Skeletal muscle satellite cell (primary cell): Measurements from ENCODE around the gene NPHP4.

Experiments used
- H3K27me3 ChIP-seq: 2 replicates; pipeline ENCODE4 v1.7.0; 2013; ENCODE audit warnings: low read length; ENCODE audit not compliant: control insufficient read depth, insufficient read depth
- H3K36me3 ChIP-seq: 2 replicates; pipeline ENCODE4 v1.7.0; 2013; ENCODE audit warnings: mild to moderate bottlenecking, control low read depth, low read length; ENCODE audit not compliant: insufficient read depth
- H3K4me1 ChIP-seq: 2 replicates; pipeline ENCODE4 v1.7.0; 2013; ENCODE audit warnings: low read length; ENCODE audit not compliant: control insufficient read depth, insufficient read depth
- H3K4me2 ChIP-seq: 2 replicates; pipeline ENCODE4 v1.7.0; 2013; ENCODE audit warnings: mild to moderate bottlenecking, low read length
- H3K4me3 ChIP-seq: 2 replicates; pipeline ENCODE4 v1.7.0; 2013; ENCODE audit warnings: low read length
- H3K9ac ChIP-seq: 2 replicates; pipeline ENCODE4 v1.7.0; 2013; ENCODE audit warnings: mild to moderate bottlenecking, low read depth, low read length, moderate library complexity
- H3K9me3 ChIP-seq: replicated peaks from 2 replicates; pipeline ENCODE4 v1.7.0; 2013; ENCODE audit warnings: mild to moderate bottlenecking, control low read depth, low read length

The NPHP4 gene

GRCh38 chr1:5886541-5887348, 105.5 kb downstream of the NPHP4 start:
- no peaks in the 10 kb centered on the region for H3K36me3 ChIP-seq
- H3K4me2 ChIP-seq = no peak overlapping the region
- peaks cover 7% of the 10 kb centered on the region for H3K4me1 ChIP-seq
- H3K4me3 ChIP-seq = no peak overlapping the region
- H3K9ac ChIP-seq = no peak overlapping the region
- H3K27me3 ChIP-seq = no peaks in the 10 kb centered on the region
- H3K9me3 ChIP-seq = no peaks in the 10 kb centered on the region

GRCh38 chr1:5886140-5886483, 106.1 kb downstream of the NPHP4 start:
- Histone ChIP-seq H3K27me3 (no peaks in the 10 kb centered on the region), H3K4me1 (peaks cover under 1% of the 10 kb centered on the region), H3K9ac (no peak overlapping the region), H3K36me3 (no peaks in the 10 kb centered on the region), H3K9me3 (no peaks in the 10 kb centered on the region), H3K4me3 (no peak overlapping the region), H3K4me2 (no peak overlapping the region)

GRCh38 chr1:5885471-5886139, 106.6 kb downstream of the NPHP4 start:
- H3K4me3 ChIP-seq = no peak overlapping the region
- H3K4me1 ChIP-seq = no peaks in the 10 kb centered on the region
- no peaks in the 10 kb centered on the region for H3K9me3 ChIP-seq
- H3K36me3 ChIP-seq = no peaks in the 10 kb centered on the region
- H3K27me3 ChIP-seq = no peaks in the 10 kb centered on the region
- no peak overlapping the region for H3K4me2 ChIP-seq
- no peak overlapping the region for H3K9ac ChIP-seq

- peaks cover 5% of the 10 kb centered on the region for H3K36me3 ChIP-seq
- no peak overlapping the region for H3K4me3 ChIP-seq
- no peaks in the 10 kb centered on the region for H3K27me3 ChIP-seq
- H3K4me2 ChIP-seq = no peak overlapping the region
- H3K9me3 ChIP-seq = no peaks in the 10 kb centered on the region
- no peaks in the 10 kb centered on the region for H3K4me1 ChIP-seq
- no peak overlapping the region for H3K9ac ChIP-seq
These were observed 108.1 kb downstream of the NPHP4 start for GRCh38 chr1:5884110-5884509.

GRCh38 chr1:5883129-5884048, 108.8 kb downstream of the NPHP4 start:
- Histone ChIP-seq H3K4me3 (no peak overlapping the region), H3K27me3 (no peaks in the 10 kb centered on the region), H3K4me2 (no peak overlapping the region), H3K9me3 (no peaks in the 10 kb centered on the region), H3K36me3 (peaks cover 5% of the 10 kb centered on the region), H3K4me1 (no peaks in the 10 kb centered on the region), H3K9ac (no peak overlapping the region)

GRCh38 chr1:5882367-5883128, 109.7 kb downstream of the NPHP4 start:
- no peak overlapping the region for H3K4me2 ChIP-seq
- no peaks in the 10 kb centered on the region for H3K9me3 ChIP-seq
- no peak overlapping the region for H3K4me3 ChIP-seq
- H3K4me1 ChIP-seq = no peaks in the 10 kb centered on the region
- no peak overlapping the region for H3K9ac ChIP-seq
- H3K36me3 ChIP-seq = peaks cover 5% of the 10 kb centered on the region
- no peaks in the 10 kb centered on the region for H3K27me3 ChIP-seq

GRCh38 chr1:5881526-5882222, 110.6 kb downstream of the NPHP4 start:
- no peaks in the 10 kb centered on the region for H3K27me3 ChIP-seq
- no peak overlapping the region for H3K9ac ChIP-seq
- no peaks in the 10 kb centered on the region for H3K9me3 ChIP-seq
- H3K36me3 ChIP-seq = peaks cover 5% of the 10 kb centered on the region
- H3K4me2 ChIP-seq = no peak overlapping the region
- H3K4me3 ChIP-seq = no peak overlapping the region
- no peaks in the 10 kb centered on the region for H3K4me1 ChIP-seq

- H3K9me3 ChIP-seq = no peaks in the 10 kb centered on the region
- H3K36me3 ChIP-seq = peaks cover 5% of the 10 kb centered on the region
- no peak overlapping the region for H3K4me3 ChIP-seq
- no peak overlapping the region for H3K9ac ChIP-seq
- no peaks in the 10 kb centered on the region for H3K4me1 ChIP-seq
- no peak overlapping the region for H3K4me2 ChIP-seq
- H3K27me3 ChIP-seq = no peaks in the 10 kb centered on the region
These were observed 111.4 kb downstream of the NPHP4 start for GRCh38 chr1:5880630-5881405.

GRCh38 chr1:5879421-5879820, 112.8 kb downstream of the NPHP4 start:
- Histone ChIP-seq H3K4me2 (no peak overlapping the region), H3K9me3 (no peaks in the 10 kb centered on the region), H3K36me3 (peaks cover 5% of the 10 kb centered on the region), H3K4me3 (no peak overlapping the region), H3K4me1 (no peaks in the 10 kb centered on the region), H3K9ac (no peak overlapping the region), H3K27me3 (no peaks in the 10 kb centered on the region)

GRCh38 chr1:5878971-5879370, 113.3 kb downstream of the NPHP4 start:
- Histone ChIP-seq H3K36me3 (peaks cover 5% of the 10 kb centered on the region), H3K4me3 (no peak overlapping the region), H3K27me3 (no peaks in the 10 kb centered on the region), H3K4me2 (no peak overlapping the region), H3K9ac (no peak overlapping the region), H3K4me1 (no peaks in the 10 kb centered on the region), H3K9me3 (no peaks in the 10 kb centered on the region)
